GM18909 (cell line): ENCODE measurements around the gene TPO.
"Not testable (repeated sequence)": the region's sequence is repeated elsewhere in the genome, so short reads cannot be mapped to it uniquely, and the experiment has no call there.

Source experiments
- ATAC-seq: cut with Tn5 transposase; IDR thresholded peaks from one replicate; pipeline ENCODE4 v1.9.1; 2021; ENCODE audit warnings: mild to moderate bottlenecking; ENCODE audit not compliant: unreplicated experiment, poor library complexity

The TPO gene

GRCh38 chr2:1403565-1403964, 9.7 kb upstream of the TPO start:
- no peak for ATAC-seq

- no peak for ATAC-seq
Observed at GRCh38 chr2:1405124-1405523, 8.1 kb upstream of the TPO start.

DNA sequence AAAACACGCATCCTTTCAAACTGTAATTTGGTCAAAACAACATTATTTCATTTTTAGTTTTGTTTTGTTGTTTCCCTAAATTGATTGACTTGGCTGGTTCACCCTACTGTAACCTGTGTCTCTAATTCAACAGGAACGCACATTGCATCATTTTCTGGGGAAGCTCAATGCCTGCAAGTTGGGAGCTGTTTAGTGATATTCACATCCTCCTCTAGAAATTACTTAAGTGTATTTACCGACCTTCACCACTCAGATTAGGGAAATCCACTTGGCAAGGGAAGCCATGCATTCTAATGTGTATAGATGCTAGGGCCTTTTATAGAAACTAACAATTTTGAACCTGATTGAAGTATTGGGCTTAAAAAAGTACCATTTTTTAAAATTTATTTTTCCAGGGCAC, 7.3 kb upstream of the TPO start:
- ATAC-seq = no peak

- ATAC-seq = no peak
Observed at GRCh38 chr2:1406434-1406833, 6.8 kb upstream of the TPO start.

GRCh38 chr2:1407950-1408675, 5.2 kb upstream of the TPO start:
- ATAC-seq = no peak

GRCh38 chr2:1414121-1414520, 858 bp downstream of the TPO start:
- ATAC-seq = no peak

- not testable (repeated sequence) for ATAC-seq
Observed at GRCh38 chr2:1414901-1415300, 1.6 kb downstream of the TPO start.

- ATAC-seq = no peak
Observed at GRCh38 chr2:1415501-1415900, 2.2 kb downstream of the TPO start.

DNA sequence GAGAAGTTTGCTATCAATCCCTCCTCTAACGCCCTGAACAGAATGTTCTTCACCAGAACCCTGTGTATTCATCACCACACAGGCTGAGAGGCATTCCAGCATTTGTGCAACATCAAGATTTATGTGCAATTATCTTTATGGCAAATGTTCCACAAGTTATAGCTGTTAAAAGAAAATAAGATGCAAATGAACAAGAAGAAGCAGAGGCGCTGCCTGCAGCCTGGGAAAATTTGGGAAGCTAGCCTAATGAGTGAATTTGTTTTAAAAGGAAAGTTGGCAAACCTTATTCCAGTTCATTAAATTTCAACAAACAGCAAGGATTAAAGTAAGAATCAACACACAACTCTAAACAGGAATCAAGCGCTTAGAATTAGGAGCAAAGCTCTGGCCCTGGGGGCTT, 5.3 kb downstream of the TPO start:
- no peak for ATAC-seq

DNA sequence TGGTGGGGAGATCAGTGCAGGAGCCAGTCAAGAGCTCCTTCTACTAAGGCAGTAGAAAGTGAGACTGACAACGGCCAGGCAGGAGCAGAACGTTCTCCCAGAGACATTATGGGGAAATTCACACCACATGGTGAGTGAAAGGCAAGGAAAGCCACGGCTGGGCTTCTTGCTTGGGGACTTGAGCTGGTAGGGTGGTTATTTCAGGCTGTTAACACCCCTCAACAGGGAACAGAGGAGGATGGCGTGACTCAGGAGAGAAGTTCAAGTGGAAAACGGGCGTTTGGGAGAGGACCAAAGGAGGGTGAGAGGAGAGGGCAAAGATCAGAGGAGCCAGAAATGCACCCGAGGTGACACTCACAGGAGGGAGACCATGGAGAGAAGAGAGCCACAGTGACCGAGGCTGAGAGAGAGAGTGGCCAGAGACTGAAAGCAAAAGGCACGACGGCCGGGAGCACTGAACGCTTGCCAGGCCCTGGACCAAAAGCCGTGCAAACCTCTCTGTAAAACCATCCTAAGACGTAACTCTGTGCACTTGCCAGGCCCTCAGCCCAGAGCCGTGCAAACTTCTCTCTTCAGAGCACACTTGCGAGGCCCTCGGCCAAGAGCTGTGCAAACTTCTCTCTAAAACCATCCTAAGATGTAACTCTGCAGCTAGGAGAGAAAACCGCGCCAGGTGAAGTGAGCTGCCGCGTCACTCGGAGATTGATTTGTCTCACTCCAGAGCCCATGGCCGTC, 7.7 kb downstream of the TPO start:
- no peak for ATAC-seq

DNA sequence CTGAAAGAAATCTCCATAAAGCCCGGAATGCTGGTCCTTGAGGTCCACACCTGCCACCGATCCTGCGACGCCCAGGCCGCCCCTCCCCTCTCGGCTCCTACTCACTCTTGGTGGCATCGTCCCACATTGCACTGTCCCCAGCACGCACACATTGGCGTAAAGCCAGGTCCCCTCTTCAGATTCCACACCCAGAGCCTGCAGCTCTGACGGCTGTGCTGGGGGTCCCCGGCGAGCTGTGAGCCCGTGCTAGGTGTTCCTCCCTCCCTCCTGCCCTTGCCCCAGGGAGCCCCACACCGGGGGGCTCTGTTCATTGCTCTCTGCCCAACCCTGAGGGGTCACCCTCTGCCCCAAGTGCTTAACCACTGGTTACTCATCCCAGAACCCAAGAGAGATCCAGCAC, 8.5 kb downstream of the TPO start:
- no peak for ATAC-seq

- ATAC-seq = no peak
Observed at GRCh38 chr2:1422131-1422530, 8.9 kb downstream of the TPO start.

DNA sequence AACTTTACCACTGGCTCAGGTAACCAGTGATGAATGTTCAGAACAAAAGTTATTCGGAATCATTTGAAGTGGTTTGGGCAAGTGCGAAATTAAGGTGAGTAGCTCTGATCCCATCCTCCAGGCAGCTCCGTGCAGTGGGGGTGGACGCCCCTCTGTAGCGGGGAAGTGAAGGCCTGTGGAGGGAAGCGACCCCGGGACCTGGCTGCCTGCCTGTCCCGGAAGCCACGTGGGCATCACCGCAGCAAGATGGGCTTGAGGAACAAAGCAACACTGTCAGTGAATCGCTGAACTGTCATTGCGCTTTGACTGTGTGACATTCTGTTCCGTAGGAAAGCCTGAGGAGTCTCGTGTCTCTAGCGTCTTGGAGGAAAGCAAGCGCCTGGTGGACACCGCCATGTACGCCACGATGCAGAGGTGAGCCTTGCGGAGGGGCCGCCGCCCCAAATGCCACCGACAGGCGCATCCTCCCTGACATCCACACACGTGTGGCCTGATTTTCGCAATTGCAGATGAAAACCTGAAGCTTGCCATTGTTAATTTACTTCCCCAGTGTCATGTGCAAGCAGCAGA, 9.5 kb downstream of the TPO start:
- no peak for ATAC-seq

- ATAC-seq = no peak
Observed at GRCh38 chr2:1427086-1427485, 13.8 kb downstream of the TPO start.

DNA sequence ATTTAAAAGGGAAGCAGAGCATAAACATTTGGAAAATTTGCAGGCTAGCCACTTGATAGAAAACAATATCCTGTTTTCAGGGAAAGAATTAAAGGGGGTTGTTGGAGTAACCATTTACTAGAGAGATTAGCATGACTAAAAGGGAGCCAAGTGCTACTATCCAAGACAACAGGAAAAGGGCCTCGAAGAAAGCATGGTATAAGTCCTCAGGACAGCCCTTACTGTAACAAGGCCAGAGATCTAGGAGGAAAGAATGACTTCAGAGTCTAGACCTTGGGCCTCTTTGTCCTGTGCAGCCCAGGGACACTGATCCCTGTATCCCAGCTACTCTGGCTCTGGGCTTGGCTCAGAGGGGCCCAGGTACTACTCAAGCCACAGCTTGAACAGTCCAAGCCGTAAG, 16.6 kb downstream of the TPO start:
- no peak for ATAC-seq

- ATAC-seq = no peak
Observed at GRCh38 chr2:1430491-1430890, 17.2 kb downstream of the TPO start.

DNA sequence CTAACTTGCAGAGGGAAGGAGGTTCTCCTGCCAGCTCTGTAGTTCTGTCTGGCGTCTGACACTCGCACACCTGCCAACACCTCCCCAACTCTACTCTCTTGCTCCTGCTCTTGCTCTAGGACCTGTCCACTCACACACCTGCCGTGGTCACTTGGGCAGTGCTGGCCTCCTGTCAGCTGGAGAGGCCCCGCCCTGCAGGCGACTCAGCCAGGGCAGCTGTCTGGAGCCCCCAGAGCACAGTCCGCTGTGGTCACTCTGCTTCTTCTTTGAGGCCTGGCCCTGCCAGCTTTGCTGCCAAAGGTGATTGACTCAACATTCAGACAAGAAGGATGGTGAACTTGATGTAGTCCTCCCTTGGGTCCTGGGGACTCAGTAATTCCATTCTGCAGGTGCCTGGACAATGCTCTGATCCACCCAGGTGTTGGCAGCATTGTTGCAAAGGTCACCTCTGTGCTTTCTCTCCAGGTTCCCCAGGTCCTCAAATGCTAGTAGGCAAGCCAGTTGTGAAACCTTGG, 18.7 kb downstream of the TPO start:
- ATAC-seq = no peak

DNA sequence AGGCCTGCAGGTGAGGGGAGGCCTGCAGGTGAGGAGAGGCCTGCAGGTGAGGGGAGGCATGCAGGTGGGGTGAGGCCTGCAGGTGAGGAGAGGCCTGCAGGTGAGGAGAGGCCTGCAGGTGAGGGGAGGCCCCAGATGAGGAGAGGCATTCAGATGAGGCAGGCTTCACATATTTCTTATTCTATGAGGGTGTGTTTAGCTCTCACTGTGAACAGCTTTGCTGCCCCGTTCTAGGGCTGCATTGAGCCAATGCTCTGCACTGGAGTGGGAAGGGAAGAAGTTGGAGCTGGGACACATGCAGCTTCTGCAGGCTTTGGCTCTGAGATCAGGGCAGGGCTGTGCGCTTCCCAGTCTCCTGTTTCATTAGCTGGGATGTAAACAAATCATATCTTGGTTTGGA, 19.5 kb downstream of the TPO start:
- no peak for ATAC-seq

GRCh38 chr2:1436369-1436768, 23.1 kb downstream of the TPO start:
- no peak for ATAC-seq

DNA sequence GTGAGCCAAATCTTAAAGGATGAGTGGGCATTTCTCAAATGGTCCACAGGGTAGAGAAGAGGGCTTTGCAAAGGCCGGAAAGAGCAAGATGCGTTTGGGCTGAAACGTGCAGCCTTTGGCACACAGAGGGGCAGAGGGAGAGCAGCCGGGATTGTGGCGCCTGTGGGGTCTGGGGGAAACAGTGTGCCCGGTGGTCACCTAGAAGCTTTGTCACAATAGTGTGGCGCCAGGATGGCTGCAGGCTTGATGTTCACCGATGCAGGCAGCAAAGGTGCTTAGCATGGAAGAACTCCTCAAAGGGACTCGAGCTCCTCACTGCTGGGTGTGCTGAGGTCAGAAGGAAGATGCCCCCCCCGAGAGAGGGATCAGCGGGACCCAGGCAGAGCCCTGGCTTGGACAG, 23.8 kb downstream of the TPO start:
- no peak for ATAC-seq

GRCh38 chr2:1437537-1437936, 24.3 kb downstream of the TPO start:
- no peak for ATAC-seq

GRCh38 chr2:1438972-1439371, 25.7 kb downstream of the TPO start:
- no peak for ATAC-seq
